Measurements from ENCODE around the gene SEMA6B.

Gene SEMA6B

GRCh38 chr19:4589579-4590410 is 30.3 kb upstream of the SEMA6B start:
- no peak for DNase-seq

GRCh38 chr19:4588291-4588761 is 28.8 kb upstream of the SEMA6B start:
- DNase-seq = no peak

GRCh38 chr19:4587527-4587926 is 28.0 kb upstream of the SEMA6B start:
- DNase-seq = no peak

GRCh38 chr19:4586691-4587090 is 27.2 kb upstream of the SEMA6B start:
- no peak for DNase-seq

GRCh38 chr19:4586245-4586644 is 26.8 kb upstream of the SEMA6B start:
- DNase-seq = no peak

GRCh38 chr19:4585556-4585955 is 26.1 kb upstream of the SEMA6B start:
- DNase-seq = no peak

- DNase-seq = peak in 13 of 56 donors; percentile 2 to 71 (median 21)
Measured at GRCh38 chr19:4584670-4585460, 25.4 kb upstream of the SEMA6B start.

GRCh38 chr19:4583961-4584669 is 24.6 kb upstream of the SEMA6B start:
- peak in 13 of 56 donors; percentile 3 to 58 (median 14) for DNase-seq

- DNase-seq = no peak
Measured at GRCh38 chr19:4582980-4583842, 23.7 kb upstream of the SEMA6B start.

- DNase-seq = peak in 14 of 56 donors; percentile 2 to 53 (median 22)
Measured at GRCh38 chr19:4581666-4582553, 22.4 kb upstream of the SEMA6B start.

- no peak for DNase-seq
Measured at GRCh38 chr19:4580961-4581665, 21.6 kb upstream of the SEMA6B start.

- DNase-seq = peak in 13 of 56 donors; percentile 2 to 68 (median 13)
Measured at GRCh38 chr19:4580021-4580901, 20.8 kb upstream of the SEMA6B start.

GRCh38 chr19:4579389-4579788 is 19.9 kb upstream of the SEMA6B start:
- DNase-seq = no peak

- DNase-seq = no peak
Measured at GRCh38 chr19:4578552-4579248, 19.2 kb upstream of the SEMA6B start.

- no peak for DNase-seq
Measured at GRCh38 chr19:4577020-4577782, 17.7 kb upstream of the SEMA6B start.

Data from nucleus accumbens (tissue), 56 donors.